GM23338 (cell line): Measurements from ENCODE around the gene RMDN3. TPM values are rescaled to one million over a fixed set of nuclear protein-coding genes. Genes with fewer than 3 reads are reported as not detected.

ENCODE experiments used
- ATAC-seq: fragments of 200-7000 bp; cut with Tn5 transposase; 3 replicates; pipeline ENCODE4 v1.9.1; 2020
- DNase-seq: peaks from one replicate; pipeline ENCODE4 v3.0.0-alpha.2; 2015; ENCODE audit warnings: low spot score
- H2AFZ ChIP-seq: fragments of 200-600 bp; sonication (generic); 2 replicates; pipeline ENCODE4 v1.8.0; 2016; ENCODE audit warnings: antibody characterized with exemption, mild to moderate bottlenecking, moderate library complexity
- H3F3A ChIP-seq: fragments of 200-600 bp; sonication (generic); replicated peaks from 2 replicates; pipeline ENCODE4 v1.8.0; 2017; ENCODE audit warnings: antibody characterized with exemption, mixed run types, low read depth
- H3K27ac ChIP-seq: fragments of 200-600 bp; sonication (generic); 2 replicates; pipeline ENCODE4 v1.6.1; 2016; ENCODE audit warnings: low read depth
- H3K27me3 ChIP-seq: fragments of 200-600 bp; sonication (generic); 2 replicates; pipeline ENCODE4 v1.8.0; 2016; ENCODE audit warnings: mild to moderate bottlenecking, mixed run types, moderate library complexity; ENCODE audit not compliant: insufficient read depth
- H3K36me3 ChIP-seq: fragments of 200-600 bp; sonication (generic); 2 replicates; pipeline ENCODE4 v1.8.0; 2016; ENCODE audit warnings: mild to moderate bottlenecking; ENCODE audit not compliant: insufficient read depth
- H3K4me1 ChIP-seq: fragments of 200-600 bp; sonication (generic); 2 replicates; pipeline ENCODE4 v1.8.0; 2016; ENCODE audit warnings: mild to moderate bottlenecking, moderate library complexity; ENCODE audit not compliant: insufficient read depth
- H3K4me2 ChIP-seq: fragments of 200-600 bp; sonication (generic); 2 replicates; pipeline ENCODE4 v1.7.1; 2017; ENCODE audit warnings: mixed run types
- H3K4me3 ChIP-seq: fragments of 200-600 bp; sonication (generic); 2 replicates; pipeline ENCODE4 v1.6.1; 2016; ENCODE audit warnings: mixed run types
- H3K79me2 ChIP-seq: fragments of 200-600 bp; sonication (generic); replicated peaks from 2 replicates; pipeline ENCODE4 v1.8.0; 2017; ENCODE audit warnings: mild to moderate bottlenecking; ENCODE audit not compliant: insufficient read depth
- H3K9me2 ChIP-seq: fragments of 200-600 bp; sonication (generic); 2 replicates; pipeline ENCODE4 v1.8.0; 2017; ENCODE audit not compliant: insufficient read depth
- H4K20me1 ChIP-seq: fragments of 200-600 bp; sonication (generic); replicated peaks from 2 replicates; pipeline ENCODE4 v1.8.0; 2017; ENCODE audit warnings: mild to moderate bottlenecking; ENCODE audit not compliant: insufficient read depth
- H3K27ac Mint-ChIP-seq: 2 replicates; pipeline ENCODE4 v1.8.0; 2020; ENCODE audit warnings: inconsistent platforms, mild to moderate bottlenecking, moderate library complexity, mixed read lengths
- H3K27me3 Mint-ChIP-seq: 3 replicates; pipeline ENCODE4 v1.8.0; 2022; ENCODE audit warnings: low read depth, mild to moderate bottlenecking, moderate library complexity, mixed read lengths, inconsistent platforms; ENCODE audit not compliant: insufficient read depth, poor library complexity
- H3K36me3 Mint-ChIP-seq: 3 replicates; pipeline ENCODE4 v1.8.0; 2021; ENCODE audit warnings: low read depth, mild to moderate bottlenecking, inconsistent platforms, moderate library complexity, mixed read lengths
- H3K4me1 Mint-ChIP-seq: 3 replicates; pipeline ENCODE4 v1.8.0; 2020; ENCODE audit warnings: mild to moderate bottlenecking, inconsistent platforms, mixed read lengths
- H3K4me3 Mint-ChIP-seq: 3 replicates; pipeline ENCODE4 v1.8.0; 2021; ENCODE audit warnings: moderate library complexity, mild to moderate bottlenecking, inconsistent platforms, mixed read lengths
- H3K9me3 Mint-ChIP-seq: 3 replicates; pipeline ENCODE4 v1.8.0; 2020; ENCODE audit warnings: moderate library complexity, mild to moderate bottlenecking, inconsistent platforms, mixed read lengths
- CREB1 ChIP-seq: fragments of 250-450 bp; sonication (Bioruptor Pico); IDR thresholded peaks from 2 replicates; pipeline ENCODE4 v1.5.0; 2020; ENCODE audit warnings: low read depth, mild to moderate bottlenecking, moderate library complexity
- CTCF ChIP-seq, 2 experiments: fragments of 200-600 bp in 1 of 2; sonication (generic) in 1 of 2; conservative IDR thresholded peaks; 2 replicates each; pipeline versions ENCODE4 v1.5.1 to v1.6.1; 2016 to 2017; ENCODE audit warnings: antibody characterized with exemption in 2 of 2, low read depth in 2 of 2, mild to moderate bottlenecking in 2 of 2, moderate library complexity in 1 of 2
- ETS1 ChIP-seq: IDR thresholded peaks from 2 replicates; pipeline ENCODE4 v1.6.1; 2016; ENCODE audit warnings: antibody characterized with exemption
- EZH2 ChIP-seq: fragments of 200-600 bp; sonication (generic); IDR thresholded peaks from one replicate; pipeline ENCODE4 v1.8.0; 2017; ENCODE audit warnings: antibody characterized with exemption, mild to moderate bottlenecking, low read depth; ENCODE audit not compliant: unreplicated experiment
- EZH2phosphoT487 ChIP-seq: fragments of 200-600 bp; sonication (generic); IDR thresholded peaks from one replicate; pipeline ENCODE4 v1.8.1; 2018; ENCODE audit warnings: antibody characterized with exemption; ENCODE audit not compliant: unreplicated experiment
- JUNB ChIP-seq: IDR thresholded peaks from one replicate; pipeline ENCODE4 v1.6.1; 2016; ENCODE audit warnings: antibody characterized with exemption; ENCODE audit not compliant: unreplicated experiment
- NANOG ChIP-seq: IDR thresholded peaks from 2 replicates; pipeline ENCODE4 v1.6.1; 2016; ENCODE audit warnings: antibody characterized with exemption, borderline replicate concordance
- POLR2AphosphoS5 ChIP-seq: IDR thresholded peaks from 2 replicates; pipeline ENCODE4 v1.6.1; 2016; ENCODE audit warnings: antibody characterized with exemption, low read depth
- REST ChIP-seq: IDR thresholded peaks from one replicate; pipeline ENCODE4 v1.6.1; 2018; ENCODE audit warnings: antibody characterized with exemption; ENCODE audit not compliant: unreplicated experiment
- STAT1 ChIP-seq: IDR thresholded peaks from one replicate; pipeline ENCODE4 v1.6.1; 2016; ENCODE audit warnings: antibody characterized with exemption; ENCODE audit not compliant: unreplicated experiment
- ZNF114 ChIP-seq: fragments of 250-450 bp; sonication (Bioruptor Pico); IDR thresholded peaks from 2 replicates; pipeline ENCODE4 v1.5.0; 2020; ENCODE audit warnings: mild to moderate bottlenecking, moderate library complexity
- ZNF331 ChIP-seq: fragments of 250-450 bp; sonication (Bioruptor Pico); IDR thresholded peaks from 2 replicates; pipeline ENCODE4 v1.5.0; 2020; ENCODE audit warnings: low read depth, mild to moderate bottlenecking, moderate library complexity
- ZNF462 ChIP-seq: fragments of 250-450 bp; sonication (Bioruptor Pico); IDR thresholded peaks from 2 replicates; pipeline ENCODE4 v1.5.0; 2020; ENCODE audit warnings: mild to moderate bottlenecking, moderate library complexity
- polyA plus RNA-seq: library from polyadenylated mRNA; unstranded; fragments of >200 nt; fragmentation: Nextera tagmentation; extraction: Ambion mirVana; gene quantifications from 2 replicates; pipeline ENCODE4 v1.2.1, GENCODE V29; 2016
- total RNA-seq: library from RNA; depleted of rRNA; stranded (reverse); fragments of >200 nt; shearing (Covaris generic); gene quantifications from 2 replicates; pipeline ENCODE4 v1.2.3, GENCODE V29; 2014

RMDN3 gene
- total and polyA plus RNA-seq, 2 experiments from 2014 or later, result 15.6 to 17.0 TPM

- no peak for ATAC-seq
- H3K27me3 ChIP-seq, result no peaks in the 10 kb centered on the region
Measured at GRCh38 chr15:40799523-40799922, 44.5 kb upstream of the RMDN3 start.

More at GRCh38 chr15:40799523-40799922, 44.5 kb upstream of the RMDN3 start:
- 0 out of 2 replicates have a peak overlapping the region, but pooled peaks have one; percentile 80 for H3K27ac ChIP-seq
- peaks cover 10% of the 10 kb centered on the region for H3K27me3 Mint-ChIP-seq
- 0 out of 2 replicates have a peak overlapping the region, but pooled peaks have one; percentile 12 for H3K4me3 ChIP-seq
- peak overlapping the region; percentile 3; the same call in 1 of the 3 replicates for H3K4me3 Mint-ChIP-seq
- H3K9me3 Mint-ChIP-seq, result no peaks in the 10 kb centered on the region
- no peaks in the 10 kb centered on the region for H3K9me2 ChIP-seq
- H4K20me1 ChIP-seq, result peaks cover 3% of the 10 kb centered on the region; the same call in 1 of the 2 replicates
- H3K79me2 ChIP-seq, result peaks cover 41% of the 10 kb centered on the region
- peak overlapping the region; percentile 53 for H3K4me2 ChIP-seq
- DNase-seq, result no peak
- TF ChIP-seq EZH2, result no peak
- TF ChIP-seq JUNB, result no peak
- TF ChIP-seq EZH2phosphoT487, result no peak
- TF ChIP-seq REST, result no peak
- TF ChIP-seq CREB1, result no peak
- TF ChIP-seq STAT1, result no peak
- no peak for TF ChIP-seq POLR2AphosphoS5
- no peak for TF ChIP-seq ZNF462
- no peak for TF ChIP-seq ZNF331 (CRISPR knock-in tag)
- TF ChIP-seq NANOG, result no peak
- TF ChIP-seq ETS1, result no peak
- TF ChIP-seq ZNF114 (CRISPR knock-in tag), result no peak
- TF ChIP-seq CTCF (conservative IDR thresholded peaks at IDR 0.05; ENCODE audit: low read depth in 2 of 2), result no peak
- peaks cover 5% of the 10 kb centered on the region; the same call in 1 of the 2 replicates for H3F3A ChIP-seq
- peaks cover 39% of the 10 kb centered on the region for H3K4me1 Mint-ChIP-seq
- H3K36me3 Mint-ChIP-seq, result peaks cover 7% of the 10 kb centered on the region; the same call in 2 of the 3 replicates
- peaks cover 50% of the 10 kb centered on the region for H3K4me1 ChIP-seq
- H2AFZ ChIP-seq, result no peak overlapping the region
- no peaks in the 10 kb centered on the region for H3K36me3 ChIP-seq
- H3K27ac Mint-ChIP-seq, result peak overlapping the region; percentile 92
